AG09319 (cell line): ENCODE measurements around the gene AFG1L.

ENCODE experiments used
- DNase-seq: peaks from one replicate; pipeline ENCODE4 v3.0.0-alpha.2; 2010; ENCODE audit warnings: low read depth; ENCODE audit errors: extremely low read depth
- TF ChIP-seq, protein P1 (sequence below): IDR thresholded peaks from 2 replicates; pipeline ENCODE4 v1.5.1; 2011; ENCODE audit warnings: low read depth, mild to moderate bottlenecking, inconsistent platforms, low read length, moderate library complexity

The AFG1L gene

DNA sequence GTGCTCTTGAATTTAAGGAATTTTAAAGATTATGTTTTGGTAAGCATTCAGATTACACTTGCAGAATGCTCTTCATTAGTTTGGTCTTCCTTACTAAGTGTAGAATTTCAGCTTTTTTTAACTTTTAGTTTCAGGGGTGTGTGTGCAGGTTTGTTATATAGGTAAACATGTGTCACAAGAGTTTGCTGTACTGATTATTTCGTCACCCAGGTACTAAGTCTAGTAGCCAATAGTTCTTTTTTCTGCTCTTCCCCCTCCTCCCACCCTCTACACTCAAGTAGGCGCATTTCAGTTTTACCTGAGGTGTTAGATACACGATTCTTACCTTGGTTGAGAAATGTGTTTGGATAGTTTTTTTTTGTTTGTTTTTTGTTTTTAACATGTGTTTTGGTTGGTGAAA lies 68.3 kb downstream of the AFG1L start:
- TF ChIP-seq, protein P1, sequence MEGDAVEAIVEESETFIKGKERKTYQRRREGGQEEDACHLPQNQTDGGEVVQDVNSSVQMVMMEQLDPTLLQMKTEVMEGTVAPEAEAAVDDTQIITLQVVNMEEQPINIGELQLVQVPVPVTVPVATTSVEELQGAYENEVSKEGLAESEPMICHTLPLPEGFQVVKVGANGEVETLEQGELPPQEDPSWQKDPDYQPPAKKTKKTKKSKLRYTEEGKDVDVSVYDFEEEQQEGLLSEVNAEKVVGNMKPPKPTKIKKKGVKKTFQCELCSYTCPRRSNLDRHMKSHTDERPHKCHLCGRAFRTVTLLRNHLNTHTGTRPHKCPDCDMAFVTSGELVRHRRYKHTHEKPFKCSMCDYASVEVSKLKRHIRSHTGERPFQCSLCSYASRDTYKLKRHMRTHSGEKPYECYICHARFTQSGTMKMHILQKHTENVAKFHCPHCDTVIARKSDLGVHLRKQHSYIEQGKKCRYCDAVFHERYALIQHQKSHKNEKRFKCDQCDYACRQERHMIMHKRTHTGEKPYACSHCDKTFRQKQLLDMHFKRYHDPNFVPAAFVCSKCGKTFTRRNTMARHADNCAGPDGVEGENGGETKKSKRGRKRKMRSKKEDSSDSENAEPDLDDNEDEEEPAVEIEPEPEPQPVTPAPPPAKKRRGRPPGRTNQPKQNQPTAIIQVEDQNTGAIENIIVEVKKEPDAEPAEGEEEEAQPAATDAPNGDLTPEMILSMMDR = no peak
- no peak for DNase-seq

DNA sequence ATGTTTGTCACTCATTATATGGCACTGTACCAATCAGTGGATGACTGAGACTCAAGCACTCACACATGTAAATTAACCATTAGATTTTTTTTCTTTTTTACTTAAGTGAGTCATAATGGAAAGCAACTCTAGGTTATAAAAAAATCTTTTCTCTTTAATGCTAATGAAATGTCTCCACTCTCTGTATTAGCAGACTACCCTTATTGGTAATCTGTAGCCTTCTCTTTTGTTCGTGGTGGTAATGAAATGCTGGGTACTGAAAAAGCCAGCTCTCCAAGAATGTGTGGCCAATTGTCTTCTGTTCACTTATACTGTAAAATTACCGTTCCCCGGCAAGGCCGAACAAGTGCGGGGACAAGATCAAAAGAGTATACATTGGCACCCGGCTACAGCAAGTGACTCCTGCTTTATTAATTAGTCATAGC lies 69.0 kb downstream of the AFG1L start:
- DNase-seq = no peak
- TF ChIP-seq, protein P1 = no peak

DNA sequence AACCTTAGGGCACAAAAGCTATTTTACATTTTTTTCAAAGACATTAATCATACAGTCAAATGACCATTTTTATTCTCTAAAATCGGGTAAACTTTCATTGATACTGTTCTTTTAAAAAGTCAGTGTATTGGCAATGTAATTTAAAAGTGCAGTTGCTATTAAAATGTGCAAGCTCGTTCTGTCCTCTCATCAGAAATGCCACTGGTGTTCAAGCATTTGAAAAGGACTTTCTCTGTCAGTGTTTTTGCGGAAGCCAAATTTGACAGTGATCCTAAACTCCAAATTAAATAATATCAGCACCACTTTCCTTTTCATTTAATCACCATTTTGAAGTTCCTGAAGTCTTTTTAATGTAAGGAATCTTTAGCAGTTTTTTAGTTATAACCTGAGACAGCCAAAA lies 69.6 kb downstream of the AFG1L start:
- TF ChIP-seq, protein P1 = no peak
- no peak for DNase-seq

DNA sequence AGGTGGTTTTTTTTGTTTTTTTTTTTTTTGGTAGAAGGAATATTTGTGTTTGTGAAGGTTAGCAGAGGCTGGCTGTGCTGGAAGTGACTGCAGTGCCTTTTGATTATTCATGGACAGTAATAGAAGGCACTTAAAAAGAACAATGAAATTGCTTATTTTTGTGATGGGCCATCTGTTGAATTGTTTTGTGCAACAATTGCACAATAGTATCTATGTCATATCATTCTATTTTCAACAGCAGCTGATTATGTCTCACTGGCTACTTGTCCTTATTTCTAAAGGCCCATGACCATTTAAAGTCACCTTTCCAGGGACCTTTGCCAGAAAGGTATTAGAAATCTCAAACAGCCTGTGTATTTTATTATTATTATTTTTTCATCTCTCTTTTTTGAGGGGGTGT lies 70.6 kb downstream of the AFG1L start:
- TF ChIP-seq, protein P1 = no peak
- no peak for DNase-seq

DNA sequence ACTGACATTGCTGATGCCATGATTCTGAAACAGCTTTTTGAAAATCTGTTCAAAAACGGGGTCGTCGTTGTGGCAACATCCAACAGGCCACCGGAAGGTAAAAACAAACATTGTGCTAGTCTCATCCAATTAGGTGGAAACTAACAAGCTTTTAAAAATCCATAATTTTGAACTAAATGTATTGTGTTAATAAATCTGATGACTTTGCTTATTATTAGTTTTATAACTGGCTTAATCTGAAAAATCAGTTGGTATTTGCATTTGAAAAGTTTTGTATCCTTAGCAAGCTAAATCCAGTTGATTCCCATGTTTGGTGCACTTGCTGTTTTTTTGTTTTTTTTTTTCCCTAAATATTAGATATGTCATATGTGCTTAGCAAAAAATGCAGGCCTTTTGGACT lies 71.4 kb downstream of the AFG1L start:
- DNase-seq = no peak
- TF ChIP-seq, protein P1 = no peak

DNA sequence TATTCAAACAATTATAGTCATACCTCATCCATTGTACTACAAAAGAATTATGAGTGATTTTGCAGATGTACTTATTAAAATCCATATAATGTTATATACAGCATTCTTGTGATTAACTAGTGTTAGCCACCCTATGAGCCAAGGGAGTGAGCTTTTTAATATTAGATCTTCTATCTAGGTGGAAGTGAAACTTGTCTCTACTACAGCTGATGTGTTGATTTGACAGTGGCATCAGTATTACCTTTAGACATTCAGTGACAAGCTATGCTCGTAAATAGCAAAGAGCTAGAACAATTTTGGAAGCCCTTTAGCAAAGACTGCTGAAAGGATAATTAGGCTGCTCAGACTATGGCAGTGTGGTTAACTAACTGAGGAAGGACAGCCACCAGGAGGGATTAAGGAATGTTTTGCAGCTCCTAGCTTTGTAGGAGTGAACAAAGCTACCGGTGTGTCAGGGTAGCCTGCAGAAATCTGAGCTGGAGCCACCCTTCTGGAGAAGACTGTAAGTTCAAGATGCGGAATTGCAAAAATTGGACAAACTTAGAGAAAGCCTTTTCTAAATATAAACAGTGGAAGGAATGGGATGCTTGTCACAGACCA lies 73.7 kb downstream of the AFG1L start:
- TF ChIP-seq, protein P1 = no peak
- no peak for DNase-seq

DNA sequence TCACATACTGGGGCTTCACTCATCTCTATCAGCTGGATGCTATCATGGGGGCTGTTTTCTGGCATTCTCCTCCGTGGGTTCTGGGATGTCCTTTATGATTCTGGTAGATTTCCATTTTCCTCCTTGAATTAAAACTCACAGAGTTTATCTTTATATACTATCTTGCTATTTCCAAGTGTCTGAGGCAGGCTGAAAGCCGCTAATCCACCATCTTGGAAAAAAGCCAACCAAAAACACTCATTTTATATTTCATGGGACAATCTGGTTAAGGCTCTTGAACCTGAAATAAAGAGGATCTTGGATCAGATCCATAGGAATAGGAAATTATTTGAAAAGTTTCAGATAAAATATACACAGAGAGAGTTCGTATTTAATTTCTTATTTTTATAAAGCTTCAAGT lies 86.0 kb downstream of the AFG1L start:
- DNase-seq = no peak
- TF ChIP-seq, protein P1 = no peak
